Thoracic aorta (tissue), 2 donors: ENCODE measurements around the gene CDC42SE2. TPM values are rescaled to one million over a fixed set of nuclear protein-coding genes. Genes with fewer than 3 reads are reported as not detected.
"Not testable (repeated sequence)": the region's sequence is repeated elsewhere in the genome, so short reads cannot be mapped to it uniquely, and the experiment has no call there.

ENCODE experiments used
- ATAC-seq: fragments of 150-250 bp; one replicate; pipeline ENCODE4 v1.8.0; 2017; ENCODE audit warnings: low read depth; ENCODE audit not compliant: insufficient number of reproducible peaks, low FRiP score
- DNase-seq: peaks from one replicate; pipeline ENCODE4 v3.0.0-alpha.2; 2020; ENCODE audit warnings: low spot score
- H3K27ac ChIP-seq, 2 donors: fragments of 200-600 bp; sonication (generic); 1 replicate in 1 of 2; 2 replicates in 1 of 2; pipeline ENCODE4 v1.5.1; 2016; ENCODE audit warnings: mild to moderate bottlenecking in 2 of 2, moderate library complexity in 2 of 2
- H3K27me3 ChIP-seq: fragments of 200-600 bp; sonication (generic); replicated peaks from 2 replicates; pipeline ENCODE4 v1.6.0; 2016; ENCODE audit warnings: mild to moderate bottlenecking; ENCODE audit not compliant: insufficient read depth
- H3K36me3 ChIP-seq: fragments of 200-600 bp; sonication (generic); one replicate; pipeline ENCODE4 v1.5.1; 2016
- H3K4me1 ChIP-seq, 2 donors: fragments of 200-600 bp; sonication (generic); 1 replicate in 1 of 2; 2 replicates in 1 of 2; pipeline versions ENCODE4 v1.5.1 to v1.6.0; 2016; ENCODE audit warnings: low read depth in 2 of 2, mild to moderate bottlenecking in 1 of 2; ENCODE audit not compliant: control insufficient read depth in 1 of 2
- H3K4me3 ChIP-seq: fragments of 200-600 bp; sonication (generic); 2 replicates; pipeline ENCODE4 v1.5.1; 2016; ENCODE audit warnings: mild to moderate bottlenecking
- H3K9me3 ChIP-seq: fragments of 200-600 bp; sonication (generic); 2 replicates; pipeline ENCODE4 v1.5.1; 2016
- CTCF ChIP-seq: fragments of 200-600 bp; sonication (generic); IDR thresholded peaks from one replicate; pipeline ENCODE4 v1.5.1; 2019; ENCODE audit warnings: antibody characterized with exemption
- total RNA-seq, 2 donors: library from RNA; depleted of rRNA; stranded (reverse); fragments of >200 nt; gene quantifications; one replicate each; pipeline versions ENCODE4 v1.1.0 to v1.2.3, GENCODE V29; 2016

Gene CDC42SE2
- total RNA-seq, 2 donors from 2014 or later: 20.3 to 38.0 TPM

- peak overlapping the region; percentile 99 for H3K4me3 ChIP-seq
- peak; percentile 28 for TF ChIP-seq CTCF
- H3K27ac ChIP-seq: no peak overlapping the region
- H3K36me3 ChIP-seq: no peaks in the 10 kb centered on the region
- H3K27me3 ChIP-seq: no peaks in the 10 kb centered on the region
- H3K4me1 ChIP-seq: peaks cover 9 to 24% of the 10 kb centered on the region in 2 donors
- H3K9me3 ChIP-seq: no peaks in the 10 kb centered on the region
- no peak for DNase-seq
- no peak for ATAC-seq
Observed at GRCh38 chr5:131265311-131265803, 1.5 kb downstream of the CDC42SE2 start.

- no peak for DNase-seq
- no peak for TF ChIP-seq CTCF
- Histone ChIP-seq H3K4me3 (no peak overlapping the region), H3K36me3 (no peaks in the 10 kb centered on the region), H3K27ac (no peak overlapping the region), H3K27me3 (no peaks in the 10 kb centered on the region), H3K9me3 (no peaks in the 10 kb centered on the region), H3K4me1 (peaks cover 9 to 19% of the 10 kb centered on the region in 2 donors)
- no peak for ATAC-seq
Observed at GRCh38 chr5:131266370-131267060, 2.7 kb downstream of the CDC42SE2 start.

- H3K4me1 ChIP-seq: peaks cover 5 to 12% of the 10 kb centered on the region in 2 donors
- H3K9me3 ChIP-seq: no peaks in the 10 kb centered on the region
- H3K27ac ChIP-seq: no peak overlapping the region
- no peak overlapping the region for H3K4me3 ChIP-seq
- H3K27me3 ChIP-seq: no peaks in the 10 kb centered on the region
- no peaks in the 10 kb centered on the region for H3K36me3 ChIP-seq
- TF ChIP-seq CTCF: no peak
- ATAC-seq (no peak), DNase-seq (no peak)
Observed at GRCh38 chr5:131268758-131269370, 5.0 kb downstream of the CDC42SE2 start.

GRCh38 chr5:131270809-131271208 lies 7.0 kb downstream of the CDC42SE2 start:
- no peak overlapping the region for H3K4me3 ChIP-seq
- H3K27ac ChIP-seq: no peak overlapping the region
- H3K36me3 ChIP-seq: no peaks in the 10 kb centered on the region
- DNase-seq: no peak
- H3K4me1 ChIP-seq: peaks cover 1 to 2% of the 10 kb centered on the region in 2 donors
- TF ChIP-seq CTCF: no peak
- no peaks in the 10 kb centered on the region for H3K9me3 ChIP-seq
- no peak for ATAC-seq
- H3K27me3 ChIP-seq: no peaks in the 10 kb centered on the region

GRCh38 chr5:131271888-131272287 lies 8.0 kb downstream of the CDC42SE2 start:
- H3K4me3 ChIP-seq, DNase-seq, H3K9me3 ChIP-seq, H3K27me3 ChIP-seq, ATAC-seq, H3K4me1 ChIP-seq, H3K36me3 ChIP-seq, H3K27ac ChIP-seq: not testable (repeated sequence)
